ENCODE measurements around the gene HBEGF. TPM values are rescaled to one million over a fixed set of nuclear protein-coding genes. Genes with fewer than 3 reads are reported as not detected.

HBEGF gene
- total RNA-seq, 2 donors from 2014 or later: 3.1 to 7.3 TPM

GRCh38 chr5:140360101-140360500, 13.7 kb upstream of the HBEGF start, which contains the start of gene SLC4A9:
TSS of gene SLC4A9 (plus strand) at chr5:140360194. CDS start at chr5:140360237, 43 bp downstream.
- H3K4me3 ChIP-seq: no peak within 1 kb of the TSS
- no peaks in the 10 kb centered on the region for H3K27me3 ChIP-seq
- peaks cover 17% of the 10 kb centered on the region for H3K4me1 ChIP-seq
- DNase-seq: no peak
- no peaks in the 10 kb centered on the region for H3K9me3 ChIP-seq
- 85 to 93% methylated on average over 2 of the region's 2 CpGs for WGBS, 2 donors
- TF ChIP-seq POLR2A (IDR thresholded peaks at IDR 0.05) (no peak), CTCF (IDR thresholded peaks at IDR 0.05) (no peak)
- no peak for ATAC-seq
- H3K36me3 ChIP-seq (replicated peaks in 1 of 2; ENCODE audit: insufficient read depth in 1 of 2, low read depth in 2 of 2): no peaks in the 10 kb centered on the region
- no peak within 1 kb of the TSS for H3K27ac ChIP-seq
- intact Hi-C loops (cut with DNase I): no loop called here

GRCh38 chr5:140358738-140359310, 12.4 kb upstream of the HBEGF start:
- Histone ChIP-seq H3K27ac (no peak overlapping the region), H3K4me3 (no peak overlapping the region), H3K4me1 (peaks cover 17% of the 10 kb centered on the region), H3K36me3 (replicated peaks in 1 of 2; ENCODE audit: insufficient read depth in 1 of 2, low read depth in 2 of 2) (no peaks in the 10 kb centered on the region), H3K27me3 (no peaks in the 10 kb centered on the region), H3K9me3 (no peaks in the 10 kb centered on the region)
- ATAC-seq: no peak
- no peak for DNase-seq
- intact Hi-C loops (cut with DNase I): loop anchor here (5.0 kb wide), 1 partner anchor 112 kb away; no protein-coding TSS in a partner anchor
- 70 to 76% methylated on average over 4 of the region's 4 CpGs for WGBS, 2 donors
- no peak for TF ChIP-seq POLR2A (IDR thresholded peaks at IDR 0.05)
- peak in 2 of 7 experiments; percentile 20 to 26 for TF ChIP-seq CTCF (IDR thresholded peaks at IDR 0.05)

- peak; percentile 87 to 89 (median 88) for DNase-seq
- peaks cover 7% of the 10 kb centered on the region for H3K4me1 ChIP-seq
- WGBS, 2 donors: 0% methylated on average over 10 to 18 of the region's 18 CpGs
- intact Hi-C loops (cut with DNase I): loop anchor here (5.0 kb wide), 1 partner anchor 110 kb away; no protein-coding TSS in a partner anchor
- no peaks in the 10 kb centered on the region for H3K36me3 ChIP-seq (replicated peaks in 1 of 2; ENCODE audit: insufficient read depth in 1 of 2, low read depth in 2 of 2)
- peak overlapping the region in 2 of 4 donors; percentile 14 to 70 for H3K27ac ChIP-seq
- no peaks in the 10 kb centered on the region for H3K9me3 ChIP-seq
- TF ChIP-seq CTCF (IDR thresholded peaks at IDR 0.05): peak; percentile 79 to 95 (median 92)
- TF ChIP-seq POLR2A (IDR thresholded peaks at IDR 0.05): peak in 1 of 3 donors; percentile 23
- no peaks in the 10 kb centered on the region for H3K27me3 ChIP-seq
- no peak overlapping the region for H3K4me3 ChIP-seq
- ATAC-seq: peak; percentile 99
Measured at GRCh38 chr5:140357726-140358093, 11.3 kb upstream of the HBEGF start.

- no peak overlapping the region for H3K27ac ChIP-seq
- no peak overlapping the region for H3K4me3 ChIP-seq
- 26 to 57% methylated on average over 4 to 10 of the region's 10 CpGs for WGBS, 2 donors
- peaks cover 7% of the 10 kb centered on the region for H3K4me1 ChIP-seq
- ATAC-seq: no peak
- no peaks in the 10 kb centered on the region for H3K27me3 ChIP-seq
- H3K36me3 ChIP-seq (replicated peaks in 1 of 2; ENCODE audit: insufficient read depth in 1 of 2, low read depth in 2 of 2): no peaks in the 10 kb centered on the region
- H3K9me3 ChIP-seq: no peaks in the 10 kb centered on the region
- TF ChIP-seq POLR2A (IDR thresholded peaks at IDR 0.05): no peak
- TF ChIP-seq CTCF (IDR thresholded peaks at IDR 0.05): no peak
- DNase-seq: no peak
- intact Hi-C loops (cut with DNase I): loop anchor here (5.0 kb wide), 1 partner anchor 110 kb away; no protein-coding TSS in a partner anchor
Measured at GRCh38 chr5:140356853-140357725, 10.7 kb upstream of the HBEGF start.
